ENCODE results near the gene TIAM2.
"Not testable (repeated sequence)": the region's sequence is repeated elsewhere in the genome, so short reads cannot be mapped to it uniquely, and the experiment has no call there.

TIAM2 gene

DNA sequence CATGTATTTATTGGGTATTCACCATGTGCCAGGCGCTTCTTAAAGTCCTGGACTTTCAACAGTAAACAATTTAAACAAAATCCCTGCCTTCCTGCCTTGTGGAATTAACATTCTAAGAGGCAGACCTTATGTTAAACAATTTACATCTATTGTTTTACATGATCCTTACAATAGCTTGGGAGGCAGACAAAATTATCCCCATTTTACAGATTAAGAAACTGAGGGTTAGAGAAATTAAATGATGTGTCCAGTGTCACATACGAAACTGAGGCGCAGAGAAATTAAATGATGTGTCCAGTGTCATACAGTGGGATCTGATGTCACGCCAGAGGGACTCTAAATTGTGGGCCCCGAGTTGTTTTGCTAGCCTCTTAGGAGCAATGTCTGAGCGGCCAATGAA is 105.5 kb downstream of the TIAM2 start:
- no peak for DNase-seq (ENCODE audit: low spot score)

DNA sequence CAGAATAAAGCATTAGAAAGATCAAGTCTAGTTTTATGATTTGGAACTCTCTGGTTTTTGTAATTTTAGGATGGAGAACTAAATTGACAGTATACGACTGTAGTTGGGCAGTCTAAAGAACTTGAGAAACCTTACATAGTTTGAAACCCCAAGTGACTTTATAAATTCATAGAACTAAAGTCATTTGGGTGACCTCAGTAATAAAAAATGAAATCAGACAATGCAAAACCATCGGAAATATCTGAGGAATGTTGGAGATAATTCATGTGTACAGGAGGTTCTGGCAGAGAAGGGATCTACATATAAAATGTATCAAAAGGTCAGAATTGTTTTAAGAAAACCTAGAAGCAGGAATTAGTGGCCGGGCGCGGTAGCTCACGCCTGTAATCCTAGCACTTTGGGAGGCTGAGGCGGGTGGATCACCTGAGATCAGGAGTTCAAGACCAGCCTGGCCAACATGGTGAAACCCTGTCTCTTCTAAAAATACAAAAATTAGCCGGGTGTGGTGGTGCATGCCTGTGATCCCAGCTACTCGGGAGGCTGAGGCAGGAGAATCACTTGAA is 108.0 kb downstream of the TIAM2 start:
- not testable (repeated sequence) for DNase-seq (ENCODE audit: low spot score)

DNA sequence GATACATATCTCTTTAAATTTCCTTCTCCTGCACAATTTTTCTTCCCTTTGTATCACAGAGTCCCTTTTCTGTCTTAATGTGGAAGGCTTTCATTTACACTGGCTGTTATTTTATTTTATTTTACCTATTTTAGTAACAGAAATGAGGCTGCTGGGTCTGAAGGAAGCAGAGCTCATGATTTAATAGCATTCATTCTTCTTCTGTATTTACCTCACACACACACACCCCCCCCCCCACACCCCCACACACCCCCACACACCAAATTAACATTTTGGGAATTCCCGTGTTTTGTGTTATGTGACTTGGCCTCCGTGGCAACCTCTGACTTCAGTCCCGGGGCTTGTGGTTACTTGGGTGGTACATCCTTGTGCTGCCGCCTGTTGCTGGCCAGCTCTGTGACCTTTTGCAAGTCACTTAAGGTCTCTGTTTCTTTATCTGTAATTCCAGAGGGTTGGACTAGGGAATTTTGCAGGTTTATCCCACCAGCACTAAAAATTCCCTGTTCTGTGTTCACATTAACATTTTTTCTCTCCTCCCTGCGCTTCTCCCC is 108.8 kb downstream of the TIAM2 start:
- DNase-seq (ENCODE audit: low spot score) = no peak

DNA sequence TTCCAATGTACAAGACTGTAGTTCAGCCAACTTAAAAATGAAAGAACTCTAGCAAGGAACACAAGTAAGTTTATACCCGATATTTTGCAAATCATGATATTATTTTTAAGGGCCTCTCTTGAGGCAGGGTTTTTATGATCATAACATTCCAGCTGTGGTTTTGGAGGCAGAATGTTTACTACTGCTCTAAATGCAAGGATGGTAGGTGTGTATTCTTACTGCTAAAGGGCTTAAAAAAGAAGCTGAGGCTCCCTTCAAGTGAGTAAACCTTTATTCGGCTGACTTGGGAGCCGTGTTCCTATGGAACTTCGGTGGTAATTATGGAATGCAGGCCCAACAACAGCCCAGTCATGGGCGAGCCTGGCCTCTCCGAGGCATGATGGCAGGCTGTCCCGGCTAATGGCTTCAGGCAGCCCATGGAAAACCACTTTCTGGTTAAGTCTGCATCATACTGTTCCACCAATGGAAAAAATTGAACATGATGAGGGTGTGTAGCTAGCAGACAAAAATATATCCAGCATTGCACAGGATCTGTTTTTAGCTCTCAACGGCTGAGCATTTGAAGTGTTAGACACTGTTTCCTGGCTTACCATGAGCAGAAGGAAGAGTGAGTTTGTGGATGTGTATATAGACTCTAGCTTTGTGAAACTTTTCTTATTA is 111.5 kb downstream of the TIAM2 start:
- no peak for DNase-seq (ENCODE audit: low spot score)

DNA sequence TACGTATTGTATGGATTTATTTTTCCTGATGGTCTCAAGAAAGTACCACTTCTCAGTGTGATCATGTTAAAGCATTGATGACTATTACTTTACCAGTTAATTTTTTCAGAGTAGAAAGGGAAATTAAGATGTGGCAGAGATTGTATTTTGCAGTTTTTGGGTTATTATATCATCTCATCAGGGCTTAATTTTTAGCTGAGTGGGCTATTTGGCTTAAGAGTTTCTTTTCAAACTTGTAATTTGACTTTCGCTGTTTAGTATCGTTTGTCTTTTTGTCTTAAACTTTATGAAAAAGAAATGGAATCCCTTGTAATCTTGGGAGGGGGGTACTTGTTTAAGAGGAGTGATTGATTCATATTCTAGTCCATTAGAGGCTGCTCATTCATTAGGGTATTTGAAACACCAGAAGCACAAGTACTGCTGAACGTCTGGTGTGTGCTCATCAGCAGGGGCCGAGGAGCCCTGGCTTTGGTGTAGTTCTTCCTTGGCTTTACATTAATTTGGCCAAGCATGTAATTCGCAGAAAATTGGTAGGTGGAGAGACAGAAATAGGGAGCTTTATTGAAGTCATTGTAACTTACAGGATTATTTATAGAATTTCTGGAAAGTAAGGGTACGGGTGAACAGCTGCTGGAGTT is 112.4 kb downstream of the TIAM2 start:
- DNase-seq (ENCODE audit: low spot score) = no peak

DNA sequence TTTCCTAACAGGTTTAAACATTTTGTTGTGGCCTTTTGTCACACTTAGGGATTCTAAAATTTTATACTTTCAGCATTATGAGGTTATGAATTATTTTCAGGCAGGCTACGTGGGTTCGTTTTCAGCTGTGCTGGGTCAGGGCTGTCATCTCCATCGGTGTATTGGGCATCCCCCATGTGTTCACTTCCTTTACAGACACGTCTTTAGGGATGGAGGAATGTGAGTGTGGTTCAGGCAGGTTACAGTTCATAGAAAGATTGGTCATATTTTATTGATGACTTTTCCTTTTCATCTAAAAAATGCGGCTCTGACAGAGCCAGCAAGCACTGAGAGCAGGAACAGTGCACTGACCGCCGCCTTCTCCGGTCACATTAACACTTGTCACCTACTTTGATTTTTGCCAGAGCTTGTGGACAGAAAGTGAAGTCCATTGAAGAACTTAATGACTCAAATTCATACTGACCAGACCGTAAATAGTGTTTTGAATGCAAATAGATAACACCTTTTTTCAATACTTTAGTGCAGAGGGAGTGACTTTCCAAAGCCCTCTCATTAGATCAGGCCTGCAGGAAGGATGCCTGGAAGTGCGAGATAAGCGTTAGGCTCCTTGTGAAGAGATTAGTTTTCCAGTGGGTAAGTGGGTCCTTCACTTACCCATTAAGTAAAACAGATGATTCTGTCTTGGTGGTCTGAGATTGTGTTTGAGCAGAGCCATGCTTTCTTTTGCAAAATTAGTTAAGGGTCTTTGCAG is 113.1 kb downstream of the TIAM2 start:
- DNase-seq (ENCODE audit: low spot score) = no peak

DNA sequence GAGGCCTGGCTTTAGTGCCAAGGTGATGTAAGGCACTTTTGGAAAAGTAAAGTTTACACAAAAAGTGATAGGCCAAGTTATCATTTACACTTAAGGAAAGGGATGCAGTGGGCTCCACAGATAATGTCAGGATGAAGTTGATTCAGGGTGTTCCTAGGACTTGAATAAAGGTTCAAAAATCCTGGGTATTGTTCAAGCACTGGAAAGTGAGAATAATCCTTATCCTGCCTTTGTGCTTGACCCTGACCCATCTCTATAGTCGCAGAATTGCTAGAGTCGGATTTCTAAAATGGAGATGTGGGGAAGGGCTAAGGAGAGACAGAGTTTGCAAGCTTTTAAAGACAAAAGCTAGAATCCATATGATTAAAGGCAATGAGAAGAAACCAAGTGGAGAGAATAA is 115.6 kb downstream of the TIAM2 start:
- DNase-seq (ENCODE audit: low spot score) = no peak

DNA sequence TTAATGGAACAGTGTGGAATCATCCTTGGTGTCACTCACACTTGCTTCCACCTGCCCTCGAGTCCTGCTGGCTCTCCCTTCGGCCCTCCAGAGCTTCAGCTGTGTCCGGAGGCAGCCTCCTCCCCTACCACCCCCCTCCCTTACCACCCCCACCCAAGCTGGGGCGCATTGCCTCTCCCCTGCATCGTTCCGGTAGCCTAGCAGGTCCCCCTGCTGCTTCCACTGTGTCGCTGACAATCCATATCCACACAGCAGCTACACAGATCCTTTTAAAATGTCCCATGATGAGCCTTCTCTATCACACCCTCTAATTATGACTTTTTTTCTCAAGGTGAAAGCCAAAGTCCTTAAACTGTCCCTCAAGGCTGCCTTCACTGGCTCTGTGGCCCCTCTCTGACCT is 117.6 kb downstream of the TIAM2 start:
- no peak for DNase-seq (ENCODE audit: low spot score)

DNA sequence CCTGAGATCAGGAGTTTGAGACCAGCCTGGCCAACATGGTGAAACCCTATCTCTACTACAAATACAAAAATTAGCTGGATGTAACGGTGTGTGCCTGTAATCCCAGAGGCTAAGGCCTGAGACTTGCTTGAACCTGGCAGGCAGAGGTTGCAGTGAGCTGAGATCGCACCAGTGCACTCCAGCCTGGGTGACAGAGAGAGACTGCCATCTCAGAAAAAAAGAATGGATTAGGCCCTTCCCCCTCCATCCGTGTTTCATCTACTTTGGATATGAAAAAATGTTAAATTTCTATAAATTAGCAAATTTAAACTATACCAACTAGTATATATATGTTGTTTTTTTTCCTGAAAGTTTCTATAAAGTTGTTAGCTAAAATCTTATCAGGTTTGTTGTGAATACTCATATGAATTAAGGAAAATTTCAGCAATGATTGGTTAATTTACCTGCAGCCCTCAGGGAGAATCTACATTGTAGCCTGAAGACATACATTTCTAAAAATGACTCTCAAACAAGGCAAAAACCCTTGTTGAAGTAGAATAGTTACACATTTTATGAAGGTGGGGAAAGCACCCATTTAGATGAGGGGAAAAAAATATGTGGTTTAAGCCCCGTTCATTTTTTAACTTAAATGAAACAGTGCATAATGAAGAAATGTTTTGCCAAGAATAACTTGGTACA is 120.9 kb downstream of the TIAM2 start:
- no peak for DNase-seq (ENCODE audit: low spot score)

DNA sequence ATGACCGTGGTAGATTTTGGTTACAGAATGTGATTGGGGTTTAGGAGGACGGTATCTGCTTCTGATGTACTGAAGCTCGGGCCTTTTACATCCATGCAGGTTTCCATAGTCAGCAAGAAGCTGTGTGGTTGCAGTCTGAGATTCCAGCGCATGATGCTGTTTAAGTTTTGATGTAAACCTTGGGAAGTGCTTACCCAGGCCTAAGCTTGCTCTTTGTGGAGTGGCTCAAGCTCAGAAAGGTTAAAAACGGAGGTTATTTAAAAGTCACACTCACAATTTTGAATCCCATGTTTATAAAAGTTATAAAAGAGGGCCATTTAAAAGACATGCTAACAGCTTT is 121.4 kb downstream of the TIAM2 start:
- DNase-seq (ENCODE audit: low spot score) = no peak

DNA sequence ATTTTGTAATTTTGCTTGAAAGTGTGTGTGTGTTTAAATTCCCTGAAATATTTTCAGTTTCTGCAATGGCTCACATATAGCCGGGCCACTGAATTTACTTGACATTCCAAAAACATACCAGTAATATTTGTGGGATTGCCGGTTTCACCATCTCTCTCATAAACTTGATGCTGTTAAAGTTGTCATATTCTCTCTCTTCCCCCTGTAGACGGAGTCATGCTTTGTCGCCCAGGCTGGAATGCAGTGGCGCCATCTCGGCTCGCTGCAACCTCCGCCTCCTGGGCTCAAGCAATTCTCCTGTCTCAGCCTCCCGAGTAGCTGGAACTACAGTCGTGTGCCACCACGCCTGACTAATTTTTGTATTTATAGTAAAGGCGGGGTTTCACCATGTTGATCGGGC is 122.1 kb downstream of the TIAM2 start:
- peak; percentile 77 for DNase-seq (ENCODE audit: low spot score)

DNA sequence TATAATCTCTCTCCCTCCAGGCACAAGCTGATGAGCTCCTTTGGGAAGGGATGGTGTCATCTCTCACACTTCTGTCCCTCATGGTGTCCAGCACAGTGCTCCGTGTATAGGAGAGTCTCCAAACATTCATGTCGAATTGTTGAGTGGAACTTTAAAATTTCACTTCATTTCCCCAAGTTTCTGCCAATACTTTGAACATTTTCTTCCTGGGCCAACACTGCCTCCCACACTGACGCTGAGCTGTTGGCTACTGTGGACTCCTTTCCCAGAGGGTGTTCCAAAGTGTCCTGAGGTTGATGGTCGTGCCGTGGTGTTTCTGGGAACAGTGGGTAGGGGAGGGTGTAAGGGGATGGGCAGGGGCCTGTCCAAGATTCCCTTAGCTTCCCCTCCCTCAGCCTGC is 122.7 kb downstream of the TIAM2 start:
- no peak for DNase-seq (ENCODE audit: low spot score)

DNA sequence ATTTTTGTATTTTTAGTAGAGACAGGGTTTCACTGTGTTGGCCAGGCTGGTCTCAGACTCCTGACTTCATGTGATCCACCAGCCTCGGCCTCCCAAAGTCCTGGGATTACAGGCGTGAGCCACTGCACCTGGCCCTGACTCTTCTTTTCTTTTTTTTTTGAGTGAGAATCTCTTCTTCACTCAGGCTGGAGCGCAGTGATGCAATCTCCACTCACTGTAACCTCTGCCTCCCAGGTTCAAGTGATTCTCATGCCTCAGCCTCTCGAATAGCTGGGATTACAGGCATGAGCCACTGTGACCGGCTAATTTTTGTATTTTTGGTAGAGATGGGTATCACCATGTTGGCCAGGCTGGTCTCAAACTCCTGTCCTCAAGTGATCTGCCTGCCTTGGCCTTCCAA is 124.1 kb downstream of the TIAM2 start:
- DNase-seq (ENCODE audit: low spot score) = not testable (repeated sequence)

DNA sequence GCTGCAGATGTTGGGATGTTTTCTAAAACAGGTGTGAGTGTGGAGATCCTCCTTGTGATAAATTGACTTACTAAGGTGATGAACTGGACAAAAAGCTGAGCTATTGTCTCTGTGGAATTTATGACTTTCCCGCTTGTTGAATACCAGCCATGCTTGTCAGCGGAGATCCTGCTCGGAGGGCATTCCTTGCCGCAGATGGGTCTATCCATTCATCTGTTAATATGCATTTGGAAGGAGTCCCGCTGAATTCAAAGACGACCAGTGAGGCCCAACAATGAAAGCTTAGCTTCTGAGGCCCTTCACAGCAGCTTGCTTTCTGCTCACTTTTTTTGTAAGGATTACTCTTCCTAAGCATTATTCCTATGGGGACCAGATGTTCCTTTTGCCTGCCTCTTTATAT is 124.9 kb downstream of the TIAM2 start:
- DNase-seq (ENCODE audit: low spot score) = no peak

DNA sequence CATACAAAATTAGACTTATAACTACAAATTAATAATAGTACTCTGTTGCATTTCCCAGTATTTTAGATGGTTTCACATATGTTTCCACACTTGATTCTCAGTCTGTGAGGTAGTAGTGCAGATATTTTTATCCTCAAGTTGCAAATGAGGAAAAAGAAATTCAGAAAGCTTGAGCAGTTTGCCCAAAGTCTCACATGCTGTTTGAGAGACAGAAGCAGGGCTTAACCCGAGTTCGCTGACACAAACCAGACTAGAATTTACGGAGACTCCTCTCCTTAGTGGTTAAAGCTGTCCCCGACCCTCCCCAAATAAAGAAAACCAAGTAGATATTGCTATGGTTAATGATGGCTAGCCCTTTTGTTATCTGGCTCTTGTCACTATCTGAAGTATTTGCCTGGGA is 126.2 kb downstream of the TIAM2 start:
- no peak for DNase-seq (ENCODE audit: low spot score)

DNA sequence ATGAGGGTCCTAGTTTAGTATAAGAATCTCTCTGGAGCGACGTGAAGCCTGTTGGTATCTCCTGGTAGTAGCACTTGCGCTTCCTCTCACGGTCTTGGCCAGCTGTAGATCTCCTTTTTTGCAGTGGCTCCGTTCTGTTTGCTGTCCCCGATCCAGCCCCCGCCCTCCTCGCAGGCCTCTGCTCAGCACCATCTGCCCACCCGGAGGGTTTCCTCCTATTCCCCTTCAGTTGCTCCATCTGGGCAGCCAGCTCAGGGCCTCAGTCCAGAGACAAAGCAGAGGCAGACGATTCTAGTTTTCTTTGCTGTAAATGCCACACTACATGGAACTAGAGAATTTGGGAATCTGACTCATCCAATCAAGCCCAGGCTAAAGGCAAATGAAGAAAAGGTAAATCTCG is 126.6 kb downstream of the TIAM2 start:
- no peak for DNase-seq (ENCODE audit: low spot score)

DNA sequence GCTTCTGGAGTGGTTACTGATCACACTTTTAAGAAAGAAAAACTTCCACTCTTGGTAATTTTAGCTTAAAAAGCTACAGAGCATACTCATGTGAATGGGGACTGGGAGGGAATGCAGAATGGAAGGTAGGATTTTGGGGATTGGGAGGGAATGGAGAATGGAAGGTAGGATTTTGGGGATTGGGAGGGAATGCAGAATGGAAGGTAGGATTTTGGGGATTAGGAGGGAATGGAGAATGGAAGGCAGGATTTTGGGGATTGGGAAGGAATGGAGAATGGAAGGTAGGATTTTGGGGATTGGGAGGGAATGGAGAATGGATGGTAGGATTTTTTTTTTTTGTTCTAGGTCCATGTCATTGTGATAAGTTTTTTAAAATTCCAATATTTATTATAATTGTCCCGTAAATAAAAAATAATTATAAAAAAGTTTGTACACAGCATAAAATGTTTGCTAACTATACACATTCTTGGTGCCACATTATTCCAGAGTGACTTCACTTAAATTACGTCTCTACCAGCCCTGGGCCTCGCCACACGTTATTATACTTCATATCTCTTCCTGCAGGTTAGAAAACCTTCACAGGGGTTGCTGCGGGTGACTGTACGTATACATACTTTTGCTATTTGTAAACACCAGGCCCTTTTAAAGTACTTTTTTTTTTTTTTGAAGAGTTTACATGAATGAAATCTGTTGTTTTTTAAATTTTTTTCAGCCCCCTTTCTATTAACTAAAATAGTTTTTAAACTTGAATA is 127.3 kb downstream of the TIAM2 start:
- no peak for DNase-seq (ENCODE audit: low spot score)

DNA sequence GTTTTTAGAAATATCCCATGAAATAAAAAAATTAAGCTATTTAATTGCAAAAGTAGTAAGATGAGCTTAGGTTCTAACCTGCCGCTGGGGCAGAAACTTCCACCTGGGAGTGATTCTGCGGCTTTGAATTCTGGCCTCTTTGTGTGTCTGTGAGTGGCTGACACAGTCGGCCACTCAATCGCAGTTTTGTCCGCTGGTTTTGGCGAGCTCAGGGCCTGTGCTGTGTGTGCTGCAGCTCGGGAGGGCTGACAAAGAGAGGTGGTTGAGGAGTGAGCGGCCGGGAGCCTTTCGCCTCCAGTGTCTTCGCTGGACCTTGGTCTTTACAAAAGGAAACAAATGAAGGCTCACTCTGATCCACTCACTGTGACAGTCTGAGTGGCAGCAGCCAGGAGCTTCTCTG is 128.4 kb downstream of the TIAM2 start:
- DNase-seq (ENCODE audit: low spot score) = no peak

DNA sequence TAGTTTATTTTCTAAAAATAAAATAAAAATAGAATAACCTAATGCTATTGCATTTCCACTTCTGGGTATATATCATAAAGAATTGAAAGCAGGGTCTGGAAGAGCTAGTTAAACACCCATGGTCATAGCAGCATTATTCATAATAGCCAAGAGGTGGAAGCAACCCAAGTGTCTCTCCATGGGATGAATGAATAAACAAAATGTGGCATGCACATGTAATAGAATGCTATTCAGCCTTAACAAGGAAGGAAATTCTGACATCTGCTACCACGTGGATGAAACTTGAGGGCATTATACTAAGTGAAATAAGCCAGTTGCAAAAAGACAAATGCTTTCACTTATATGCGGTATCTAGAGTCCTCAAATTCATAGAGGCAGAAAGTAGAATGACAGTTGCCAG is 130.8 kb downstream of the TIAM2 start:
- DNase-seq (ENCODE audit: low spot score) = no peak

DNA sequence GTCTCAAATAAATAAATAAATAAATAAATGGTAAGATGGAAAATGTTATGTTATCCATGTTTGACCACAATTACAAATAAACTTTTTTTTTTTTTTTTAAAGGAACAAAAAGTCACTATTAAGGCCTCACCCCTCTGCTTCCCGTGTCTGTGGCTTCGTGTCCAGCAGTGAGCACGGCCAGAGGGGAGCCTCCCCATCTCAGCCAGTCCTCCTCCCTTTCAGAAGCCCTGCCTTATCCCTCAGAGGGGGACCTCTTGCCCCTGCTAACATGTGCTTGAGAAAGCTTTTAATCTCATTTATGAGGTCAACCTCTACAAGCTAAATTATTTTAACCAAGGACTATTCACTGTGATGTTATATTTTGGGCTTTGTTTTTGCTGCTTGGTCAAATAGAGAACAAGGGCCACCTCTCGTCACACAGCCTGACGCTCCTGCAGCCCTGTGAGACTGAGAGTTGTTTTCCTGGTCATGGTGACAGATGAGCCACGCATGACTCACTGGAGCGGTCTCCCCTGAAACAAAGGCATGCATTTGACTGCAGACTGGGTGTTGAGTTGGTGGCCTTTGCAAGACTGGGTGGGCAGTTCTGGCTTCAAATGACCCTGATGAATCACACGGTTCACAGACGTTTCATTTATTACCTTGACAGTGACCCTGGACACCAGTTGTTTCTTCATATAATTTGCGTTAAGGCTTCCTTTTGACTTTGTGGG is 131.8 kb downstream of the TIAM2 start:
- peak; percentile 82 for DNase-seq (ENCODE audit: low spot score)

DNA sequence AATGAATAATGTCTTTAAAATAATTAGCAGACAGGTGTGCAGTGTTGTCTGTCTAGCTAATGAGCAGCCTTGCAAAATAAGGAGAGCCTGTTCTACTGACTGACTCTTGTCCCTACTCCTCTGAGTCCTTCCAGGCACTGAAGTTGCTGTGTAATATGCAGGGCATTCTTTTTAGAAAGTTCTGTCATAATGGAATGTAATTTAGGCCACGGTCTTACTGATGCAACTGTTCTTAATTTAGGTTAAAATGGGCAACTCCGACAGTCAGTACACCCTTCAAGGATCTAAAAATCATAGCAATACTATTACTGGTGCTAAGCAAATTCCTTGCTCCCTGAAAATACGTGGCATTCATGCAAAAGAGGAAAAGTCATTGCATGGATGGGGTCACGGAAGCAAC is 133.9 kb downstream of the TIAM2 start:
- no peak for DNase-seq (ENCODE audit: low spot score)
